ENCODE data around the gene MAN1A1. TPM values are rescaled to one million over a fixed set of nuclear protein-coding genes. Genes with fewer than 3 reads are reported as not detected.

MAN1A1 gene
- total and polyA plus RNA-seq, 10 donors: 6.0 to 148 (median 93.5) TPM

DNA sequence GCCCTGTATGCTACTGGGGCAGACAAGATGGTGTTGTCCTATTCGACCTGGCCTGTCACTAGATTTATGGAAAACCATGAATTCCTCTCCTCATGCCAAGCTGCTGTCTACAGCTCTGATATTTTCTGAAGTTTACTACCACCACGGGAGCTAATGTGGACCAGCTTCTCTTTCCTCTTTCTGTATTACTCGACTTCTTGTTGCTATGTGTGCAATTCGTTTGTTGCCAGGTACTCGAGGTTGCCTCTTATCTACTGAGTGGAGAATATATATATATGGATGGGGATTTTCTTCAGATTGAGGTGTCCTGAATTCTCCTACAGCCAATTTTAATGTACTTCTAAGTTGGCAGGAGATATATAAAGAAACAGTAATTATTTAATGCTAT is 34.7 kb downstream of the MAN1A1 start:
- Histone ChIP-seq H3K36me3 (no peaks in the 10 kb centered on the region), H3K4me1 (peaks cover 20 to 74% (median 44%) of the 10 kb centered on the region in 6 donors), H3K27me3 (replicated peaks in 1 of 7) (no peaks in the 10 kb centered on the region), H3K9me3 (no peaks in the 10 kb centered on the region), H3K4me3 (peak overlapping the region in 1 of 8 donors; percentile 0), H3K27ac (peak overlapping the region in 7 of 8 donors; percentile 55 to 89 (median 79))
- TF ChIP-seq POLR2AphosphoS5 (IDR thresholded peaks at IDR 0.05) (no peak), POLR2A (IDR thresholded peaks at IDR 0.05) (no peak)
- TF ChIP-seq, protein P1, sequence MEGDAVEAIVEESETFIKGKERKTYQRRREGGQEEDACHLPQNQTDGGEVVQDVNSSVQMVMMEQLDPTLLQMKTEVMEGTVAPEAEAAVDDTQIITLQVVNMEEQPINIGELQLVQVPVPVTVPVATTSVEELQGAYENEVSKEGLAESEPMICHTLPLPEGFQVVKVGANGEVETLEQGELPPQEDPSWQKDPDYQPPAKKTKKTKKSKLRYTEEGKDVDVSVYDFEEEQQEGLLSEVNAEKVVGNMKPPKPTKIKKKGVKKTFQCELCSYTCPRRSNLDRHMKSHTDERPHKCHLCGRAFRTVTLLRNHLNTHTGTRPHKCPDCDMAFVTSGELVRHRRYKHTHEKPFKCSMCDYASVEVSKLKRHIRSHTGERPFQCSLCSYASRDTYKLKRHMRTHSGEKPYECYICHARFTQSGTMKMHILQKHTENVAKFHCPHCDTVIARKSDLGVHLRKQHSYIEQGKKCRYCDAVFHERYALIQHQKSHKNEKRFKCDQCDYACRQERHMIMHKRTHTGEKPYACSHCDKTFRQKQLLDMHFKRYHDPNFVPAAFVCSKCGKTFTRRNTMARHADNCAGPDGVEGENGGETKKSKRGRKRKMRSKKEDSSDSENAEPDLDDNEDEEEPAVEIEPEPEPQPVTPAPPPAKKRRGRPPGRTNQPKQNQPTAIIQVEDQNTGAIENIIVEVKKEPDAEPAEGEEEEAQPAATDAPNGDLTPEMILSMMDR (IDR thresholded peaks at IDR 0.05 in 8 of 11, conservative IDR thresholded peaks at IDR 0.05 in 3 of 11): no peak
- no peak for DNase-seq
- intact Hi-C loops (cut with DNase I; ENCODE audit: low total_unique reads): no loop called here
- WGBS, 5 donors: 35 to 61% (median 46%) methylated on average over 5 of the region's 5 CpGs

DNA sequence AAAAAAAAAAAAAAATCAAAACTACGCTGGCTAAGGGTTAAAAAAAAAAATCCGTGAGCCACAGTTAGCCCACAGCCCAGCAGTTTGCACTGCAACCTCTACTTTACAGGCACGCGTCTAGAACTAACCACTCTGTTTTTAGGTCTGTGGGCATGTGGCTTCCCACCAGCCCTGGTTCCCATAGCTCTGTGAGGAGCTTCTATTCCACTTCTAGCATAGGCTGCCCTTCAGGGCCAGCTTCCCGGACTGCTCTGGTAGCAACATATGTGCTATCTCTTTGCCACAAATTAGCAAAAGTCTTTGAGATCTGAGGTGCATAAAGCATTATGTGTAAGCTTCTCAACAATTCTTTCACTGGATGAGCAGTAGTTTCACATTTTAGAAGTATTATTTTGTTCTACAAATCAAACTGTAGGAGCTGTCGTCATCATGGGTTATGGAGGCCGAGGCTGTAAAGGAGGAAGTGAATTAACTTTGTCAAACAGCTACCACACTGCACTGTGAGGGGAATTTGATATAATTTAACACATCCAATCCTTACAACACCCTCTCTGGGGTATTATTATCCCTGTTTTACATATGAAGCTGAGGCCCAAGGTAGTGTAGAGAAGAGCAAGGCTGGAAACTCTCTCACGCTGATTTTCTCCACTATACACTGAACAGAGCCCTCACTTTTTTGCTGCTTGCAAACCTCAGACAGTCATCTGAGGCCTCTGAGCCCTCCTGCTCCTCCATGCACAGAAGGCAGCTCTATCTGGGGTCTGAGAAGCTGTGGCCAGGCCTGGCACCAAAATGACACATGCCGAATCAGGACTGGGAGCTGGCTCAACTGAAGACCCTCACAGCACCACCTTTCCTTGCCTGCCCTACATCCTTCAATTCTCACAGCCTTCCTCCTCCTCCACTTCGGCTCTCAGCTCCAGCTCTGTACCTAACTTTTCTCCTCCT is 35.4 kb downstream of the MAN1A1 start:
- H3K4me1 ChIP-seq: peaks cover 20 to 76% (median 48%) of the 10 kb centered on the region in 6 donors
- no peaks in the 10 kb centered on the region for H3K9me3 ChIP-seq
- DNase-seq: no peak
- H3K27ac ChIP-seq: peak overlapping the region; percentile 28 to 89 (median 76)
- TF ChIP-seq POLR2A (IDR thresholded peaks at IDR 0.05) (no peak), POLR2AphosphoS5 (IDR thresholded peaks at IDR 0.05) (no peak)
- TF ChIP-seq, protein P1 (IDR thresholded peaks at IDR 0.05 in 8 of 11, conservative IDR thresholded peaks at IDR 0.05 in 3 of 11): no peak
- intact Hi-C loops (cut with DNase I; ENCODE audit: low total_unique reads): no loop called here
- peak overlapping the region in 1 of 8 donors; percentile 0 for H3K4me3 ChIP-seq
- WGBS, 5 donors: 51 to 63% (median 55%) methylated on average over 10 of the region's 10 CpGs
- H3K27me3 ChIP-seq (replicated peaks in 1 of 7): no peaks in the 10 kb centered on the region
- H3K36me3 ChIP-seq: no peaks in the 10 kb centered on the region

DNA sequence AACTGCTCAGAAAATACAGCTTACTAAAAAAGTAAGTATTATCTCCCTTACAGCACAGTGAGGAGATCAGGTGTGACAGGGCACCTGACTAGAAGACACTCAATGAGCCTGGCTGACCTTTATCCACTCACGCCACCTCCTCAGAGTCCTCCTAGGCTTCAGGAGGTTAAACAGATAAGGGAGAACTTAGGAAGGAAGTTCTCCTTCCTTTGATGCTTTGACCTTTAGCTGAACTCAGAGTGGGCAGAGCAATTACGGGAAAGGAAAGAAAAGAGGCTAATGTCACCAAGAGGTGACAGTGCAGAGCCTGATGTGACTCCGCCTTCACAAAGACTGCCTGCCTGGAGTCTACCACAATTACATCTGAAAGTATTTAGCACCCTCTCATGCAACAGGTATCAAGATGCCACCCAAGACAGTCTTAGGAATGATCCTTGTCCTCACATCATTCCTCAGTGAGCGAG is 36.7 kb downstream of the MAN1A1 start:
- 43 to 51% (median 45%) methylated on average over 4 of the region's 4 CpGs for WGBS, 5 donors

More for the DNA sequence above, 36.7 kb downstream of the MAN1A1 start:
- Histone ChIP-seq H3K36me3 (no peaks in the 10 kb centered on the region), H3K27me3 (replicated peaks in 1 of 7) (no peaks in the 10 kb centered on the region), H3K9me3 (no peaks in the 10 kb centered on the region), H3K27ac (peak overlapping the region; percentile 29 to 89 (median 72)), H3K4me3 (no peak overlapping the region), H3K4me1 (peaks cover 20 to 83% (median 50%) of the 10 kb centered on the region in 6 donors)
- no peak for DNase-seq
- TF ChIP-seq, protein P1 (IDR thresholded peaks at IDR 0.05 in 8 of 11, conservative IDR thresholded peaks at IDR 0.05 in 3 of 11): no peak
- peak in 1 of 3 donors; percentile 79 for TF ChIP-seq POLR2AphosphoS5 (IDR thresholded peaks at IDR 0.05)
- intact Hi-C loops (cut with DNase I; ENCODE audit: low total_unique reads): no loop called here

Data from spleen (tissue), 11 donors.